Measurements from ENCODE around the gene GSTM5. TPM values are rescaled to one million over a fixed set of nuclear protein-coding genes. Genes with fewer than 3 reads are reported as not detected.
"Not testable (repeated sequence)": the region's sequence is repeated elsewhere in the genome, so short reads cannot be mapped to it uniquely, and the experiment has no call there.

Gene GSTM5
- total RNA-seq, 1 donor from 2014 or later, result 27.9 TPM

GRCh38 chr1:109732390-109732881 lies 20.4 kb downstream of the GSTM5 start:
- Mint-ChIP-seq H3K9me3 (ENCODE audit: unreplicated experiment) (no peaks in the 10 kb centered on the region), H3K27me3 (ENCODE audit: unreplicated experiment) (peaks cover 1% of the 10 kb centered on the region), H3K4me3 (ENCODE audit: unreplicated experiment) (no peak overlapping the region), H3K27ac (ENCODE audit: unreplicated experiment) (no peak overlapping the region), H3K36me3 (ENCODE audit: low read depth, unreplicated experiment) (peaks cover 15% of the 10 kb centered on the region), H3K4me1 (ENCODE audit: unreplicated experiment) (peaks cover 6% of the 10 kb centered on the region)
- no peak for DNase-seq (ENCODE audit: low spot score)
- no peak for TF ChIP-seq CTCF (IDR thresholded peaks at IDR 0.05; ENCODE audit: unreplicated experiment)

DNA sequence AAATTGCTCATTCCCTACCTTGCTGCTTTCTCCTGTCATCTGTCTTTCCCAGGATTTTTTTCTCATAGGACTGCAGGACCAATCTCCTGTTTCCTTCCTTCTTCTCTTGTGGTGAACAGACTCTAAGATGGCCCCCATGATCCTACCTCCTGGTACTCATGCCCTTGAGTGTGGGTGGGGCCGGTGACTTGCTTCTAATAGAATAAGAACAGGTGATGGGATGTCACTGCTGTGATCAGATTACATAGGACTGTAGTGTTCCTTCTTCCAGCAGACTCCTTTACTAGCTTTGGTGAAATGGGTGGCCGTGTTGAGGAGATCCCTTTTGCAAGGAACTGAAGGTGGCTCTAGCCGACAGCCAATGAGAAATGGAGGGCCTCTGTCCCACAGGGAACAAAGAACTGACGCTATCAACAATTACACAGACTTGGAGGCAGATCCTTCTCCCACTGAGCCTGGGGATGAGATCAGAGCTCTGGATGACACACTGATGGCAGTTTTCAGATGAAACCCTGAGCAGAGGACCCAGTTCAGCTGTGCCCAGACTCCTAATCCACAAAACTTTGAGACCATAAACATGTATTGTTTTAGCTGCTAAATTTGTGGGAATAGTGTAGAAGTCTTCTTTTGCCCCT lies 21.3 kb downstream of the GSTM5 start:
- no peak overlapping the region for H3K4me3 Mint-ChIP-seq (ENCODE audit: unreplicated experiment)
- H3K4me1 Mint-ChIP-seq (ENCODE audit: unreplicated experiment), result peaks cover 6% of the 10 kb centered on the region

DNA sequence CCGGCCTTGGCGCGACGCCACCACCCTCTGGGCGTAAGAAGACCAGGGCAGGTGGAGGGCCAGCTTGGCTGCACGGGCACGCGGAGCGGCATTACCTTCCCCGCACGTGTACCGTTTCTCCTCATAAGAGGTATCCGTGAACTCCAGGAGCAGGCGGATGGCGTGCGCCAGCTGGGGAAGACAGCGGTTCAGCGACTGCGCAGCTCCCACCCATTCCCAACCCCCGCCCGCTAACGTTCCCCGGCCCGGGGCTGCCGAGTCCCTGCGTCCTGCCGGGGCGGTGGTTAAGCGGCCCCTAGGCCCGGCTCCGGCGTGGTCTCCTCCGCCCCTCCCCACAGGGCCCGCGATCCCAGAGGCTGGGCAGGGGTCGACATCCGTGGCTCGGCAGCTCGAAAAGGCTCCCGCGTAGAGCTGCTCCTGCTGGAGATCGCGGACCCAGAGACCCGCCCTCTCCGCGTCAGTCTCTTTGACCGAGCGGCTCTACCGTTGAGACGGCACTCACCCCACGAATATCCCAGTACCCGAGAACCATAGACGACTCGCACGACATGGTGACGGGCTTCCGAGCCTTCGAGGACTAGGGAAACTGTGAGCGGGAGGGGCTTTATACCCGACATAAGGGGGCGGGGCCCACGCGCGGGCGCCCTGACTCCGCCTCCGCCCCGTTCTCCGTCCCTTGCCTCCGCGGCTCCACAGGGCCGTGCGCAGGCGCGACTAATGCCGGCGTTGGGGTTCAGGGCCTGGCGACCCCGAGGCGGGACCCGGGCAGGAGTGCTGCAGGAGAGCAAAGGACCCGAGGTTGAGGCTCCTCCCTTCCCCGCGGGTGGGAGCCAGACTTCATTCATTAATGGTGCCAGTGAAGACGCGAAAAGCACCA lies 27.9 kb downstream of the GSTM5 start:
- no peak overlapping the region for H3K27ac Mint-ChIP-seq (ENCODE audit: unreplicated experiment)
- H3K9me3 Mint-ChIP-seq (ENCODE audit: unreplicated experiment), result no peaks in the 10 kb centered on the region
- DNase-seq (ENCODE audit: low spot score), result peak; percentile 60
- H3K36me3 Mint-ChIP-seq (ENCODE audit: low read depth, unreplicated experiment), result peaks cover 21% of the 10 kb centered on the region
- peaks cover 16% of the 10 kb centered on the region for H3K4me1 Mint-ChIP-seq (ENCODE audit: unreplicated experiment)
- H3K4me3 Mint-ChIP-seq (ENCODE audit: unreplicated experiment), result peak overlapping the region; percentile 84
- peaks cover 5% of the 10 kb centered on the region for H3K27me3 Mint-ChIP-seq (ENCODE audit: unreplicated experiment)
- no peak for TF ChIP-seq CTCF (IDR thresholded peaks at IDR 0.05; ENCODE audit: unreplicated experiment)

More for the DNA sequence above, 21.3 kb downstream of the GSTM5 start:
- DNase-seq (ENCODE audit: low spot score), result no peak
- Mint-ChIP-seq H3K27me3 (ENCODE audit: unreplicated experiment) (peaks cover 3% of the 10 kb centered on the region), H3K9me3 (ENCODE audit: unreplicated experiment) (no peaks in the 10 kb centered on the region), H3K36me3 (ENCODE audit: low read depth, unreplicated experiment) (peaks cover 20% of the 10 kb centered on the region), H3K27ac (ENCODE audit: unreplicated experiment) (no peak overlapping the region)
- no peak for TF ChIP-seq CTCF (IDR thresholded peaks at IDR 0.05; ENCODE audit: unreplicated experiment)

- H3K4me1 Mint-ChIP-seq (ENCODE audit: unreplicated experiment), result peaks cover 16% of the 10 kb centered on the region
- H3K36me3 Mint-ChIP-seq (ENCODE audit: low read depth, unreplicated experiment), result peaks cover 21% of the 10 kb centered on the region
- TF ChIP-seq CTCF (IDR thresholded peaks at IDR 0.05; ENCODE audit: unreplicated experiment), result no peak
- DNase-seq (ENCODE audit: low spot score), result no peak
- no peaks in the 10 kb centered on the region for H3K9me3 Mint-ChIP-seq (ENCODE audit: unreplicated experiment)
- H3K27ac Mint-ChIP-seq (ENCODE audit: unreplicated experiment), result peak within 1 kb of the TSS; percentile 38
- H3K4me3 Mint-ChIP-seq (ENCODE audit: unreplicated experiment), result peak within 1 kb of the TSS; percentile 84
- peaks cover 5% of the 10 kb centered on the region for H3K27me3 Mint-ChIP-seq (ENCODE audit: unreplicated experiment)
Measured at GRCh38 chr1:109740615-109741373, 28.7 kb downstream of the GSTM5 start, which contains the start of gene GSTM3. TSS of gene GSTM3 (minus strand) at chr1:109741038. CDS start at chr1:109740287, 751 bp downstream.

- H3K9me3 Mint-ChIP-seq (ENCODE audit: unreplicated experiment); DNase-seq (ENCODE audit: low spot score); H3K4me3 Mint-ChIP-seq (ENCODE audit: unreplicated experiment); H3K27me3 Mint-ChIP-seq (ENCODE audit: unreplicated experiment); H3K4me1 Mint-ChIP-seq (ENCODE audit: unreplicated experiment); H3K36me3 Mint-ChIP-seq (ENCODE audit: low read depth, unreplicated experiment); H3K27ac Mint-ChIP-seq (ENCODE audit: unreplicated experiment): not testable (repeated sequence)
Measured at GRCh38 chr1:109748311-109748710, 36.3 kb downstream of the GSTM5 start.

Data from endothelial cell (in vitro differentiated cells).